SJSA1 (cell line): Measurements from ENCODE around the gene ATP9A. TPM values are rescaled to one million over a fixed set of nuclear protein-coding genes. Genes with fewer than 3 reads are reported as not detected.
"Not testable (repeated sequence)": the region's sequence is repeated elsewhere in the genome, so short reads cannot be mapped to it uniquely, and the experiment has no call there.

Source experiments
- DNase-seq, 2 experiments: peaks; one replicate each; pipeline ENCODE4 v3.0.0-alpha.2; 2015 to 2020; ENCODE audit warnings: low spot score in 2 of 2, low read depth in 1 of 2
- H3K27ac ChIP-seq: fragments of 250-450 bp; sonication (Bioruptor Pico); 2 replicates; pipeline ENCODE4 v1.5.1; 2020; ENCODE audit warnings: mild to moderate bottlenecking, moderate library complexity
- H3K27me3 ChIP-seq: fragments of 250-450 bp; sonication (Bioruptor Pico); replicated peaks from 2 replicates; pipeline ENCODE4 v1.5.1; 2020; ENCODE audit warnings: mild to moderate bottlenecking, moderate library complexity
- H3K36me3 ChIP-seq: fragments of 250-450 bp; sonication (Bioruptor Pico); 2 replicates; pipeline ENCODE4 v1.5.1; 2020; ENCODE audit warnings: mild to moderate bottlenecking
- H3K4me1 ChIP-seq: fragments of 250-450 bp; sonication (Bioruptor Pico); replicated peaks from 2 replicates; pipeline ENCODE4 v1.6.1; 2021; ENCODE audit warnings: mild to moderate bottlenecking
- H3K4me3 ChIP-seq: fragments of 250-450 bp; sonication (Bioruptor Pico); 2 replicates; pipeline ENCODE4 v1.5.1; 2020; ENCODE audit warnings: mild to moderate bottlenecking
- H3K9me3 ChIP-seq: fragments of 250-450 bp; sonication (Bioruptor Pico); replicated peaks from 2 replicates; pipeline ENCODE4 v1.5.1; 2020; ENCODE audit warnings: mild to moderate bottlenecking
- total RNA-seq: library from RNA; depleted of rRNA; stranded (reverse); fragments of >200 nt; shearing (Covaris generic); gene quantifications from 2 replicates; pipeline ENCODE4 v1.2.3, GENCODE V29; 2014

Gene ATP9A
- total RNA-seq, 1 experiment from 2014 or later = 5.9 TPM

GRCh38 chr20:51753220-51753619, 15.0 kb downstream of the ATP9A start:
- H3K4me1 ChIP-seq = peaks cover 40% of the 10 kb centered on the region
- H3K4me3 ChIP-seq, H3K27me3 ChIP-seq, DNase-seq, H3K36me3 ChIP-seq, H3K9me3 ChIP-seq: not testable (repeated sequence)
- H3K27ac ChIP-seq = peak overlapping the region; percentile 76

GRCh38 chr20:51752343-51752951, 15.7 kb downstream of the ATP9A start:
- peak in 1 of 2 experiments; percentile 78 for DNase-seq
- Histone ChIP-seq H3K4me3 (peak overlapping the region; percentile 5; the same call in 1 of the 2 replicates), H3K9me3 (no peaks in the 10 kb centered on the region), H3K36me3 (no peaks in the 10 kb centered on the region), H3K27ac (peak overlapping the region; percentile 76), H3K4me1 (peaks cover 40% of the 10 kb centered on the region), H3K27me3 (no peaks in the 10 kb centered on the region)

- Histone ChIP-seq H3K27ac (peak overlapping the region; percentile 50), H3K27me3 (no peaks in the 10 kb centered on the region), H3K9me3 (no peaks in the 10 kb centered on the region), H3K36me3 (no peaks in the 10 kb centered on the region), H3K4me1 (peaks cover 40% of the 10 kb centered on the region), H3K4me3 (no peak overlapping the region)
- no peak for DNase-seq
These were observed 17.3 kb downstream of the ATP9A start for GRCh38 chr20:51750770-51751388.

GRCh38 chr20:51750037-51750769, 18.0 kb downstream of the ATP9A start:
- H3K4me1 ChIP-seq = peaks cover 40% of the 10 kb centered on the region
- H3K4me3 ChIP-seq = no peak overlapping the region
- no peaks in the 10 kb centered on the region for H3K36me3 ChIP-seq
- no peaks in the 10 kb centered on the region for H3K27me3 ChIP-seq
- H3K9me3 ChIP-seq = no peaks in the 10 kb centered on the region
- H3K27ac ChIP-seq = peak overlapping the region; percentile 50
- peak; percentile 90 to 93 for DNase-seq

GRCh38 chr20:51749674-51750036, 18.5 kb downstream of the ATP9A start:
- no peak overlapping the region for H3K4me3 ChIP-seq
- H3K27me3 ChIP-seq = no peaks in the 10 kb centered on the region
- no peaks in the 10 kb centered on the region for H3K36me3 ChIP-seq
- H3K9me3 ChIP-seq = no peaks in the 10 kb centered on the region
- DNase-seq = no peak
- H3K27ac ChIP-seq = peak overlapping the region; percentile 50
- peaks cover 43% of the 10 kb centered on the region for H3K4me1 ChIP-seq

GRCh38 chr20:51747182-51747911, 20.8 kb downstream of the ATP9A start:
- H3K27ac ChIP-seq = no peak overlapping the region
- H3K27me3 ChIP-seq = no peaks in the 10 kb centered on the region
- no peaks in the 10 kb centered on the region for H3K9me3 ChIP-seq
- no peak overlapping the region for H3K4me3 ChIP-seq
- DNase-seq = no peak
- H3K36me3 ChIP-seq = no peaks in the 10 kb centered on the region
- peaks cover 55% of the 10 kb centered on the region for H3K4me1 ChIP-seq

- H3K4me1 ChIP-seq = peaks cover 45% of the 10 kb centered on the region
- DNase-seq = no peak
- no peak overlapping the region for H3K4me3 ChIP-seq
- H3K9me3 ChIP-seq = no peaks in the 10 kb centered on the region
- H3K27ac ChIP-seq = no peak overlapping the region
- H3K27me3 ChIP-seq = no peaks in the 10 kb centered on the region
- H3K36me3 ChIP-seq = no peaks in the 10 kb centered on the region
These were observed 22.4 kb downstream of the ATP9A start for GRCh38 chr20:51745804-51746203.

- H3K27me3 ChIP-seq = no peaks in the 10 kb centered on the region
- H3K27ac ChIP-seq = no peak overlapping the region
- no peak for DNase-seq
- H3K4me3 ChIP-seq = no peak overlapping the region
- no peaks in the 10 kb centered on the region for H3K9me3 ChIP-seq
- H3K36me3 ChIP-seq = no peaks in the 10 kb centered on the region
- peaks cover 32% of the 10 kb centered on the region for H3K4me1 ChIP-seq
These were observed 27.4 kb downstream of the ATP9A start for GRCh38 chr20:51740838-51741237.

- not testable (repeated sequence) for H3K4me3 ChIP-seq, H3K9me3 ChIP-seq, H3K36me3 ChIP-seq, H3K27ac ChIP-seq, DNase-seq, H3K27me3 ChIP-seq
- peaks cover 32% of the 10 kb centered on the region for H3K4me1 ChIP-seq
These were observed 27.9 kb downstream of the ATP9A start for GRCh38 chr20:51740308-51740707.

GRCh38 chr20:51739722-51740249, 28.4 kb downstream of the ATP9A start:
- Histone ChIP-seq H3K27me3 (no peaks in the 10 kb centered on the region), H3K4me1 (peaks cover 30% of the 10 kb centered on the region), H3K4me3 (no peak overlapping the region), H3K27ac (no peak overlapping the region), H3K9me3 (no peaks in the 10 kb centered on the region), H3K36me3 (no peaks in the 10 kb centered on the region)
- DNase-seq = no peak

- no peak for DNase-seq
- Histone ChIP-seq H3K4me1 (peaks cover 22% of the 10 kb centered on the region), H3K27me3 (no peaks in the 10 kb centered on the region), H3K9me3 (no peaks in the 10 kb centered on the region), H3K4me3 (no peak overlapping the region), H3K27ac (no peak overlapping the region), H3K36me3 (no peaks in the 10 kb centered on the region)
These were observed 29.2 kb downstream of the ATP9A start for GRCh38 chr20:51738877-51739447.

GRCh38 chr20:51738261-51738660, 29.9 kb downstream of the ATP9A start:
- H3K36me3 ChIP-seq, H3K9me3 ChIP-seq, DNase-seq, H3K27ac ChIP-seq, H3K4me3 ChIP-seq, H3K27me3 ChIP-seq: not testable (repeated sequence)
- H3K4me1 ChIP-seq = peaks cover 15% of the 10 kb centered on the region

GRCh38 chr20:51736947-51737346, 31.2 kb downstream of the ATP9A start:
- Histone ChIP-seq H3K27ac (no peak overlapping the region), H3K27me3 (no peaks in the 10 kb centered on the region), H3K4me3 (no peak overlapping the region), H3K4me1 (peaks cover 6% of the 10 kb centered on the region; the same call in 1 of the 2 replicates), H3K36me3 (no peaks in the 10 kb centered on the region), H3K9me3 (no peaks in the 10 kb centered on the region)
- no peak for DNase-seq
